ENCODE measurements around the gene CASTOR1. TPM values are rescaled to one million over a fixed set of nuclear protein-coding genes. Genes with fewer than 3 reads are reported as not detected.

CASTOR1 gene
- polyA plus RNA-seq, 1 of the 3 experiments (the other 2 are of a cell fraction): 14.4 TPM

GRCh38 chr22:30310881-30311771, 21.8 kb upstream of the CASTOR1 start:
- Histone ChIP-seq H3K9me3 (no peaks in the 10 kb centered on the region), H3F3A (replicated peaks; ENCODE audit: insufficient read depth) (peaks cover 25% of the 10 kb centered on the region), H3K79me2 (ENCODE audit: insufficient read depth) (peaks cover 79% of the 10 kb centered on the region), H3K4me3 (ENCODE audit: low read depth in 2 of 2, low read length in 1 of 2) (no peak overlapping the region), H3K9me2 (no peaks in the 10 kb centered on the region), H3K9ac (peak overlapping the region; percentile 21; the same call in 1 of the 2 replicates), H2AFZ (ENCODE audit: low read depth) (no peak overlapping the region), H3K27me3 (ENCODE audit: insufficient read depth) (no peaks in the 10 kb centered on the region), H3K36me3 (replicated peaks in 1 of 2; ENCODE audit: control insufficient read depth in 1 of 2, insufficient read depth in 2 of 2, low read length in 1 of 2) (no peaks in the 10 kb centered on the region), H3K4me1 (ENCODE audit: control insufficient read depth in 1 of 2, insufficient read depth in 2 of 2, low read depth in 1 of 2, low read length in 1 of 2) (peaks cover 26 to 35% of the 10 kb centered on the region in 2 experiments; a peak in 3 of 4 replicates), H3K27ac (ENCODE audit: low read depth in 2 of 2, low read length in 1 of 2) (peak overlapping the region in 1 of 2 experiments; percentile 66; a peak in 3 of 4 replicates), H3K4me2 (peak overlapping the region; percentile 73), H4K20me1 (ENCODE audit: insufficient read depth) (peaks cover 66% of the 10 kb centered on the region)
- POLR2A ChIA-PET: no interaction called here
- CTCF ChIA-PET: interaction anchor here (1.5 to 6.5 kb wide), 2 partner anchors 22 to 23 kb away, joined by 4 to 31 read pairs; partner anchors contain the start of gene CASTOR1
- 91% methylated on average over 6 of the region's 8 CpGs for WGBS (ENCODE audit: low lambda C conversion rate)
- DNase-seq: no peak
- TF ChIP-seq TCF12 (IDR thresholded peaks at IDR 0.05) (peak; percentile 60; the same call in 1 of the 2 replicates), PBX3 (IDR thresholded peaks at IDR 0.05) (peak; percentile 30; the same call in 1 of the 2 replicates), RAD21 (IDR thresholded peaks at IDR 0.05; ENCODE audit: low read length) (no peak), YY1 (IDR thresholded peaks at IDR 0.05; ENCODE audit: low read depth) (no peak), SMC3 (IDR thresholded peaks at IDR 0.05; ENCODE audit: low read depth, low read length) (no peak), POLR2AphosphoS5 (IDR thresholded peaks at IDR 0.05; ENCODE audit: low read depth, low read length) (no peak), RCOR1 (IDR thresholded peaks at IDR 0.05; ENCODE audit: low read length) (no peak), USF2 (IDR thresholded peaks at IDR 0.05; ENCODE audit: borderline replicate concordance, low read depth, low read length) (no peak), NFIC (IDR thresholded peaks at IDR 0.05; ENCODE audit: borderline replicate concordance) (peak; percentile 61), RFX5 (IDR thresholded peaks at IDR 0.05; ENCODE audit: low read length) (no peak), RXRA (IDR thresholded peaks at IDR 0.05; ENCODE audit: borderline replicate concordance, low read depth) (no peak), TAF1 (IDR thresholded peaks at IDR 0.05; ENCODE audit: borderline replicate concordance, low read depth, low read length) (no peak), SIN3A (IDR thresholded peaks at IDR 0.05; ENCODE audit: borderline replicate concordance, low read depth, low read length) (no peak), CHD2 (IDR thresholded peaks at IDR 0.05; ENCODE audit: low read length, partially characterized antibody) (no peak), GATA2 (CRISPR knock-in tag; IDR thresholded peaks at IDR 0.05) (no peak)
- TF ChIP-seq, protein P1, sequence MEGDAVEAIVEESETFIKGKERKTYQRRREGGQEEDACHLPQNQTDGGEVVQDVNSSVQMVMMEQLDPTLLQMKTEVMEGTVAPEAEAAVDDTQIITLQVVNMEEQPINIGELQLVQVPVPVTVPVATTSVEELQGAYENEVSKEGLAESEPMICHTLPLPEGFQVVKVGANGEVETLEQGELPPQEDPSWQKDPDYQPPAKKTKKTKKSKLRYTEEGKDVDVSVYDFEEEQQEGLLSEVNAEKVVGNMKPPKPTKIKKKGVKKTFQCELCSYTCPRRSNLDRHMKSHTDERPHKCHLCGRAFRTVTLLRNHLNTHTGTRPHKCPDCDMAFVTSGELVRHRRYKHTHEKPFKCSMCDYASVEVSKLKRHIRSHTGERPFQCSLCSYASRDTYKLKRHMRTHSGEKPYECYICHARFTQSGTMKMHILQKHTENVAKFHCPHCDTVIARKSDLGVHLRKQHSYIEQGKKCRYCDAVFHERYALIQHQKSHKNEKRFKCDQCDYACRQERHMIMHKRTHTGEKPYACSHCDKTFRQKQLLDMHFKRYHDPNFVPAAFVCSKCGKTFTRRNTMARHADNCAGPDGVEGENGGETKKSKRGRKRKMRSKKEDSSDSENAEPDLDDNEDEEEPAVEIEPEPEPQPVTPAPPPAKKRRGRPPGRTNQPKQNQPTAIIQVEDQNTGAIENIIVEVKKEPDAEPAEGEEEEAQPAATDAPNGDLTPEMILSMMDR (IDR thresholded peaks at IDR 0.05): no peak
- TF ChIP-seq, protein P2, sequence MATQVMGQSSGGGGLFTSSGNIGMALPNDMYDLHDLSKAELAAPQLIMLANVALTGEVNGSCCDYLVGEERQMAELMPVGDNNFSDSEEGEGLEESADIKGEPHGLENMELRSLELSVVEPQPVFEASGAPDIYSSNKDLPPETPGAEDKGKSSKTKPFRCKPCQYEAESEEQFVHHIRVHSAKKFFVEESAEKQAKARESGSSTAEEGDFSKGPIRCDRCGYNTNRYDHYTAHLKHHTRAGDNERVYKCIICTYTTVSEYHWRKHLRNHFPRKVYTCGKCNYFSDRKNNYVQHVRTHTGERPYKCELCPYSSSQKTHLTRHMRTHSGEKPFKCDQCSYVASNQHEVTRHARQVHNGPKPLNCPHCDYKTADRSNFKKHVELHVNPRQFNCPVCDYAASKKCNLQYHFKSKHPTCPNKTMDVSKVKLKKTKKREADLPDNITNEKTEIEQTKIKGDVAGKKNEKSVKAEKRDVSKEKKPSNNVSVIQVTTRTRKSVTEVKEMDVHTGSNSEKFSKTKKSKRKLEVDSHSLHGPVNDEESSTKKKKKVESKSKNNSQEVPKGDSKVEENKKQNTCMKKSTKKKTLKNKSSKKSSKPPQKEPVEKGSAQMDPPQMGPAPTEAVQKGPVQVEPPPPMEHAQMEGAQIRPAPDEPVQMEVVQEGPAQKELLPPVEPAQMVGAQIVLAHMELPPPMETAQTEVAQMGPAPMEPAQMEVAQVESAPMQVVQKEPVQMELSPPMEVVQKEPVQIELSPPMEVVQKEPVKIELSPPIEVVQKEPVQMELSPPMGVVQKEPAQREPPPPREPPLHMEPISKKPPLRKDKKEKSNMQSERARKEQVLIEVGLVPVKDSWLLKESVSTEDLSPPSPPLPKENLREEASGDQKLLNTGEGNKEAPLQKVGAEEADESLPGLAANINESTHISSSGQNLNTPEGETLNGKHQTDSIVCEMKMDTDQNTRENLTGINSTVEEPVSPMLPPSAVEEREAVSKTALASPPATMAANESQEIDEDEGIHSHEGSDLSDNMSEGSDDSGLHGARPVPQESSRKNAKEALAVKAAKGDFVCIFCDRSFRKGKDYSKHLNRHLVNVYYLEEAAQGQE (IDR thresholded peaks at IDR 0.05; ENCODE audit: low read depth, low read length): no peak

All from SK-N-SH (cell line).